ENCODE data around the gene GDF10.

Gene GDF10

GRCh38 chr10:47336387-47337134 is 36.6 kb downstream of the GDF10 start:
- no peak for DNase-seq

GRCh38 chr10:47337310-47337709 is 37.3 kb downstream of the GDF10 start:
- DNase-seq: no peak

GRCh38 chr10:47339186-47339735 is 39.3 kb downstream of the GDF10 start:
- no peak for DNase-seq

- no peak for DNase-seq
These were observed 40.0 kb downstream of the GDF10 start for GRCh38 chr10:47339759-47340607.

GRCh38 chr10:47340608-47341170 is 40.7 kb downstream of the GDF10 start:
- DNase-seq: no peak

- DNase-seq: no peak
These were observed 45.2 kb downstream of the GDF10 start for GRCh38 chr10:47344996-47345870.

- no peak for DNase-seq
These were observed 46.7 kb downstream of the GDF10 start for GRCh38 chr10:47346581-47347302.

- DNase-seq: no peak
These were observed 47.3 kb downstream of the GDF10 start for GRCh38 chr10:47347303-47347675.

GRCh38 chr10:47348138-47348651 is 48.2 kb downstream of the GDF10 start, which contains the start of gene RBP3:
TSS of gene RBP3 (plus strand) at chr10:47348363. CDS start at chr10:47348485, 122 bp downstream.
- DNase-seq: no peak

GRCh38 chr10:47348661-47349470 is 48.9 kb downstream of the GDF10 start:
- DNase-seq: no peak

GRCh38 chr10:47349516-47349915 is 49.5 kb downstream of the GDF10 start:
- no peak for DNase-seq

GRCh38 chr10:47349941-47350371 is 50.0 kb downstream of the GDF10 start:
- no peak for DNase-seq

GRCh38 chr10:47350671-47351640 is 51.0 kb downstream of the GDF10 start:
- DNase-seq: no peak

GRCh38 chr10:47351899-47352815 is 52.2 kb downstream of the GDF10 start:
- DNase-seq: no peak

- DNase-seq: no peak
These were observed 53.4 kb downstream of the GDF10 start for GRCh38 chr10:47353351-47353750.

- no peak for DNase-seq
These were observed 54.2 kb downstream of the GDF10 start for GRCh38 chr10:47354165-47354564.

GRCh38 chr10:47354900-47355299 is 54.9 kb downstream of the GDF10 start:
- no peak for DNase-seq

- DNase-seq: no peak
These were observed 56.7 kb downstream of the GDF10 start for GRCh38 chr10:47356708-47357107.
